H1 (cell line): Measurements from ENCODE around the gene RAB11B. TPM values are rescaled to one million over a fixed set of nuclear protein-coding genes. Genes with fewer than 3 reads are reported as not detected.

Source experiments
- CTCF ChIA-PET: fragments of 300-600 bp; sonication (Branson Sonifier 250); formaldehyde crosslinking; loops from one replicate; lab custom pipeline; 2021; ENCODE audit not compliant: partially characterized antibody; lab: Charles Lee
- POLR2A ChIA-PET: fragments of 300-600 bp; sonication (Branson Sonifier 250); formaldehyde crosslinking; loops from one replicate; lab custom pipeline; 2021; ENCODE audit warnings: inconsistent platforms; ENCODE audit not compliant: partially characterized antibody; lab: Charles Lee
- DNase-seq, 2 experiments: peaks; one replicate each; pipeline versions ENCODE4 v3.0.0 to v3.0.0-alpha.2; 2010 to 2022; ENCODE audit warnings: low spot score in 2 of 2, low read depth in 1 of 2, mixed read lengths in 1 of 2
- FAIRE-seq: peaks from 2 replicates; lab custom pipeline; 2011; peaks lifted over from hg19 to GRCh38; lab: Jason Lieb, UNC
- H2AFZ ChIP-seq: 2 replicates; pipeline ENCODE4 v1.8.1; 2012; ENCODE audit warnings: low read length, inconsistent platforms
- H2AK5ac ChIP-seq: 2 replicates; pipeline ENCODE4 v1.6.1; 2013; ENCODE audit warnings: low read depth, low read length
- H2BK120ac ChIP-seq: replicated peaks from 2 replicates; pipeline ENCODE3; 2013; ENCODE audit warnings: low read depth, low read length, inconsistent platforms
- H2BK12ac ChIP-seq: 2 replicates; pipeline ENCODE4 v1.6.1; 2013; ENCODE audit warnings: low read depth, low read length
- H2BK15ac ChIP-seq: 2 replicates; pipeline ENCODE4 v1.6.1; 2013; ENCODE audit warnings: low read length
- H2BK20ac ChIP-seq: 2 replicates; pipeline ENCODE4 v1.6.1; 2013; ENCODE audit warnings: low read length
- H2BK5ac ChIP-seq: 2 replicates; pipeline ENCODE4 v1.6.1; 2013; ENCODE audit warnings: low read depth, low read length
- H3K14ac ChIP-seq: 2 replicates; pipeline ENCODE4 v1.6.1; 2013; ENCODE audit warnings: inconsistent platforms; ENCODE audit not compliant: insufficient read length
- H3K18ac ChIP-seq: 2 replicates; pipeline ENCODE4 v1.6.1; 2013; ENCODE audit warnings: low read length; ENCODE audit errors: extremely low read depth
- H3K23ac ChIP-seq: 2 replicates; pipeline ENCODE4 v1.6.1; 2013; ENCODE audit warnings: inconsistent platforms; ENCODE audit not compliant: insufficient read length
- H3K23me2 ChIP-seq: 2 replicates; pipeline ENCODE4 v1.6.1; 2013; ENCODE audit warnings: low read depth, low read length
- H3K27ac ChIP-seq: 2 replicates; pipeline ENCODE4 v1.6.1; 2011; ENCODE audit warnings: low read depth, low read length, inconsistent platforms
- H3K27me3 ChIP-seq, 4 experiments: replicated peaks in 1 of 4; 1 replicate in 1 of 4; 2 replicates in 3 of 4; pipeline versions ENCODE4 v1.6.1 to v1.8.1; 2011 to 2013; ENCODE audit warnings: low read length in 3 of 4, mild to moderate bottlenecking in 3 of 4, inconsistent platforms in 2 of 4, mixed read lengths in 2 of 4, moderate library complexity in 1 of 4; ENCODE audit not compliant: control insufficient read depth in 3 of 4, insufficient read depth in 3 of 4; ENCODE audit errors: extremely low read depth in 1 of 4
- H3K36me3 ChIP-seq, 4 experiments: 2 replicates each; pipeline versions ENCODE4 v1.6.1 to v1.8.1; 2011 to 2013; ENCODE audit warnings: mild to moderate bottlenecking in 4 of 4, low read length in 3 of 4, moderate library complexity in 2 of 4, control low read depth in 1 of 4, inconsistent platforms in 1 of 4; ENCODE audit not compliant: insufficient read depth in 4 of 4, control insufficient read depth in 2 of 4
- H3K4ac ChIP-seq: replicated peaks from 2 replicates; pipeline ENCODE3; 2013; ENCODE audit warnings: low read length, low read depth, mixed read lengths, inconsistent platforms; ENCODE audit not compliant: insufficient read length
- H3K4me1 ChIP-seq, 4 experiments: replicated peaks in 1 of 4; 1 replicate in 1 of 4; 2 replicates in 3 of 4; pipeline versions ENCODE4 v1.6.1 to v1.8.1; 2011 to 2013; ENCODE audit warnings: low read length in 3 of 4, inconsistent platforms in 2 of 4, mixed read lengths in 1 of 4; ENCODE audit not compliant: insufficient read depth in 4 of 4, control insufficient read depth in 3 of 4
- H3K4me2 ChIP-seq, 2 experiments: 2 replicates each; pipeline versions ENCODE4 v1.6.1 to v1.8.1; 2011 to 2013; ENCODE audit warnings: low read depth in 2 of 2, low read length in 2 of 2, control low read depth in 1 of 2, inconsistent platforms in 1 of 2, mild to moderate bottlenecking in 1 of 2; ENCODE audit not compliant: insufficient read depth in 1 of 2
- H3K4me3 ChIP-seq, 4 experiments: fragments of 200-600, 300-600 bp in 1 of 4; sonication (generic), shearing (Covaris generic), sonication (Bioruptor Twin) in 1 of 4; 2 replicates each; pipeline versions ENCODE4 v1.5.1 to v1.8.1; 2011 to 2016; ENCODE audit warnings: low read length in 4 of 4, low read depth in 3 of 4, control low read depth in 2 of 4, inconsistent platforms in 2 of 4, mild to moderate bottlenecking in 2 of 4, mixed read lengths in 1 of 4, moderate library complexity in 1 of 4; ENCODE audit not compliant: insufficient read depth in 2 of 4; ENCODE audit errors: extremely low read depth in 1 of 4
- H3K56ac ChIP-seq: replicated peaks from 2 replicates; pipeline ENCODE3; 2013; ENCODE audit warnings: low read depth, mild to moderate bottlenecking, mixed read lengths, low read length, inconsistent platforms; ENCODE audit not compliant: insufficient read length
- H3K79me1 ChIP-seq: 2 replicates; pipeline ENCODE4 v1.6.1; 2013; ENCODE audit warnings: low read depth, low read length, control low read depth
- H3K79me2 ChIP-seq, 2 experiments: 2 replicates each; pipeline versions ENCODE4 v1.6.1 to v1.8.1; 2012 to 2013; ENCODE audit warnings: low read length in 2 of 2, mild to moderate bottlenecking in 2 of 2, inconsistent platforms in 1 of 2; ENCODE audit not compliant: insufficient read depth in 2 of 2, control insufficient read depth in 1 of 2
- H3K9ac ChIP-seq, 4 experiments: replicated peaks in 1 of 4; 1 replicate in 1 of 4; 2 replicates in 3 of 4; pipeline versions ENCODE4 v1.6.1 to v1.8.1; 2011 to 2013; ENCODE audit warnings: low read depth in 3 of 4, low read length in 3 of 4, control low read depth in 2 of 4, mild to moderate bottlenecking in 2 of 4, moderate library complexity in 2 of 4, inconsistent platforms in 1 of 4; ENCODE audit errors: extremely low read depth in 1 of 4
- H3K9me3 ChIP-seq, 2 experiments: 2 replicates each; pipeline versions ENCODE4 v1.6.1 to v1.8.1; 2012 to 2013; ENCODE audit warnings: mild to moderate bottlenecking in 2 of 2, moderate library complexity in 2 of 2, control low read depth in 1 of 2, inconsistent platforms in 1 of 2, low read depth in 1 of 2, low read length in 1 of 2, mixed read lengths in 1 of 2; ENCODE audit not compliant: insufficient read depth in 2 of 2
- H4K20me1 ChIP-seq, 2 experiments: replicated peaks in 1 of 2; 2 replicates each; pipeline versions ENCODE3 to v1.8.1; 2011 to 2013; ENCODE audit warnings: inconsistent platforms in 2 of 2, low read length in 2 of 2, mild to moderate bottlenecking in 1 of 2; ENCODE audit not compliant: insufficient read depth in 2 of 2, control insufficient read depth in 1 of 2
- H4K5ac ChIP-seq: 2 replicates; pipeline ENCODE4 v1.6.1; 2013; ENCODE audit warnings: low read length, low read depth, mixed read lengths, inconsistent platforms; ENCODE audit not compliant: insufficient read length
- H4K8ac ChIP-seq: 2 replicates; pipeline ENCODE4 v1.8.0; 2013; ENCODE audit warnings: mild to moderate bottlenecking, moderate library complexity, low read length, inconsistent platforms; ENCODE audit not compliant: insufficient read depth; ENCODE audit errors: extremely low read depth
- H4K91ac ChIP-seq: replicated peaks from 2 replicates; pipeline ENCODE3; 2013; ENCODE audit warnings: low read length, mixed read lengths, inconsistent platforms; ENCODE audit not compliant: insufficient read length
- BCL11A ChIP-seq, 2 experiments: IDR thresholded peaks; one replicate each; pipeline ENCODE4 v1.6.1; 2011; ENCODE audit warnings: low read depth in 2 of 2, low read length in 2 of 2, mild to moderate bottlenecking in 2 of 2
- CREB1 ChIP-seq: IDR thresholded peaks from 2 replicates; pipeline ENCODE4 v1.6.1; 2012; ENCODE audit warnings: inconsistent platforms
- KDM1A ChIP-seq: fragments of 200-600, 300-600 bp; sonication (generic); IDR thresholded peaks from 2 replicates; pipeline ENCODE4 v1.7.1; 2016; ENCODE audit warnings: mild to moderate bottlenecking, low read length, borderline replicate concordance
- PHF8 ChIP-seq: fragments of 200-600 bp; sonication (generic); conservative IDR thresholded peaks from 2 replicates; pipeline ENCODE4 v1.7.1; 2012; ENCODE audit warnings: low read depth, mild to moderate bottlenecking, inconsistent platforms, low read length, moderate library complexity
- RAD21 ChIP-seq, 2 experiments: IDR thresholded peaks in 1 of 2; conservative IDR thresholded peaks in 1 of 2; 2 replicates each; pipeline ENCODE4 v1.6.1; 2011; ENCODE audit warnings: low read depth in 2 of 2, low read length in 2 of 2, improper control_type of control experiment in 1 of 2, inconsistent platforms in 1 of 2, mild to moderate bottlenecking in 1 of 2, moderate library complexity in 1 of 2
- RFX5 ChIP-seq: IDR thresholded peaks from 2 replicates; pipeline ENCODE4 v1.6.1; 2011; ENCODE audit warnings: low read depth, low read length, improper control_type of control experiment, borderline replicate concordance
- SRF ChIP-seq: IDR thresholded peaks from 2 replicates; pipeline ENCODE4 v1.6.1; 2011; ENCODE audit warnings: mild to moderate bottlenecking, low read depth, low read length, moderate library complexity
- ZNF274 ChIP-seq: IDR thresholded peaks from 2 replicates; pipeline ENCODE4 v1.7.0; 2012; ENCODE audit warnings: low read length, borderline replicate concordance; ENCODE audit errors: extremely low read depth
- WGBS, 2 experiments: shearing (Covaris generic) in 1 of 2; methylation state at CpG; one replicate each; pipeline versions ENCODE4 v1.1.6 to v1.1.7; 2013 to 2015; ENCODE audit warnings: low lambda C conversion rate in 2 of 2, mixed read lengths in 2 of 2, inconsistent platforms in 1 of 2, low coverage in 1 of 2, missing lambda C conversion rate in 1 of 2; ENCODE audit not compliant: insufficient replicate concordance in 2 of 2, insufficient coverage in 1 of 2, insufficient read length in 1 of 2; ENCODE audit errors: extremely low coverage in 1 of 2, missing lambda C conversion rate in 1 of 2; 5-methylcytosine and 5-hydroxymethylcytosine counted together
- polyA plus RNA-seq, 7 experiments: library from polyadenylated mRNA; depleted of rRNA in 3 of 7; stranded (reverse) in 5 of 7; unstranded in 2 of 7; fragments of >200 nt in 5 of 7; fragments of 200-250 nt in 2 of 7; gene quantifications; 1 replicate in 5 of 7; 2 replicates in 1 of 7; 4 replicates in 1 of 7; pipeline versions ENCODE4 v1.2.1 to v1.2.3, GENCODE V29; 2011 to 2013; ENCODE audit warnings: missing spikeins in 2 of 7, mixed read lengths in 2 of 7
- total RNA-seq: library from RNA; stranded (reverse); fragmentation: NEBNext Ultra II Directional; extraction: Animal tissue kit (Norgen Biotek cat#: 25700); gene quantifications from 2 replicates; pipeline ENCODE4 v1.2.1, GENCODE V29; 2021
- TF ChIP-seq, protein P1 (sequence below), 3 experiments: IDR thresholded peaks; 1 replicate in 2 of 3; 2 replicates in 1 of 3; pipeline versions ENCODE4 v1.5.1 to v1.6.1; 2011; ENCODE audit warnings: low read length in 3 of 3, mild to moderate bottlenecking in 3 of 3, inconsistent platforms in 2 of 3, low read depth in 1 of 3, moderate library complexity in 1 of 3; ENCODE audit not compliant: insufficient read depth in 1 of 3; ENCODE audit errors: control extremely low read depth in 1 of 3

RAB11B gene
- total and polyA plus RNA-seq, 2 of the 8 experiments (the other 6 are each of a cell fraction or from before 2014, with no cell fraction given) = 50.2 to 85.8 TPM

DNA sequence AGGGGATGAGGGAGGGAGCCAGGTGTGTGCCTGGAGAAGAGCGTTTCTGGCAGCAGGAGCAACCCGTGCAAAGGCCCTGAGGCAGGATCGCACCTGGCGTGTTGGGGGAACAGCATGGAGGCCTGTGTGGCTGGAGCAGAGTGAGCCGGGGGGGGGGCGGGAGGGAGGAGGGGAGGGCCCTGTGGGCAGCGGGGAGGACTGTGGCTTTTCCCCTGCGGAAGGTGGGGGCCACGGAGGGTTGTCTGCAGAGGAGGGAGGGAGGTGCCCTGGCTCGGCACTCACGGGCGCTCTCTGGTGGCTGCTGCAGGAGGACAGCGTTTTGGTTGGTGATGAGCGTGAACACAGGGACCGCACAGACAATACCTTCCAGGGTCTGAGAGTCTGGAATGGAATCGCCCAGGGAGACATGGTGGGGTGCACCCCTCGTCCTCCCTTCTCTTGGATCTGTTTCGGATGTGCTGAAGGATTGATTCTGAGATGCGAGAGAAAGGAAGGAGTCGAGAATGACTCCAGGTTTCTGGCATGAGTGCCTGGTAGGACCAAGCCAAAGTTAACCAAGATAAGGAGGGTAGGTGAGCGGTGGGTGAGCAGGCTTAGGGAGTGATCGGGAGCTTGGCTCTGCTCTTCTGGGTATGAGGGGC, 6.5 kb downstream of the RAB11B start:
- no peak overlapping the region; the same call in 1 of the 2 replicates for H3K27ac ChIP-seq
- H3K23ac ChIP-seq = no peak overlapping the region
- no peak overlapping the region for H4K5ac ChIP-seq
- no peak overlapping the region for H2BK12ac ChIP-seq
- H3K4ac ChIP-seq = no peak overlapping the region
- no peak overlapping the region for H3K4me3 ChIP-seq
- H3K4me1 ChIP-seq = peaks cover 0 to 1% (median 0%) of the 10 kb centered on the region in 4 experiments; a peak in 3 of 7 replicates
- H2BK120ac ChIP-seq = no peak overlapping the region
- H2BK20ac ChIP-seq = no peak overlapping the region
- no peak overlapping the region for H2AFZ ChIP-seq
- no peaks in the 10 kb centered on the region for H3K27me3 ChIP-seq
- H3K79me2 ChIP-seq = peaks cover 0 to 68% of the 10 kb centered on the region in 2 experiments
- no peak overlapping the region for H2AK5ac ChIP-seq
- no peak overlapping the region for H3K56ac ChIP-seq
- H3K9me3 ChIP-seq = no peaks in the 10 kb centered on the region
- no peaks in the 10 kb centered on the region; a peak in 3 of 8 replicates for H3K36me3 ChIP-seq
- H2BK15ac ChIP-seq = no peak overlapping the region
- ChIA-PET POLR2A (interaction anchor here (1.0 to 1.8 kb wide), 7 partner anchors 31 to 95 kb away, joined by 3 to 6 read pairs (median 3); partner anchors contain the start of gene KANK3), CTCF (interaction anchor here (1.0 to 2.9 kb wide), 8 partner anchors 15 to 119 kb away, joined by 3 to 39 read pairs (median 4); no protein-coding TSS in a partner anchor)
- no peak overlapping the region for H2BK5ac ChIP-seq
- H4K91ac ChIP-seq = no peak overlapping the region
- peak overlapping the region; percentile 83 for H3K18ac ChIP-seq
- no peak overlapping the region for H4K8ac ChIP-seq
- no peaks in the 10 kb centered on the region for H3K23me2 ChIP-seq
- peak in 1 of 2 experiments; percentile 90 for DNase-seq
- no peak overlapping the region for H3K14ac ChIP-seq
- peaks cover 7 to 34% of the 10 kb centered on the region in 2 experiments for H4K20me1 ChIP-seq
- no peak overlapping the region for H3K9ac ChIP-seq
- H3K79me1 ChIP-seq = peaks cover 32% of the 10 kb centered on the region
- WGBS, 2 experiments = 66% methylated on average over 11 of the region's 22 CpGs; no CpG with 5 or more reads in 1 of the 2 experiments
- no peak overlapping the region; a peak in 1 of 4 replicates for H3K4me2 ChIP-seq
- no peak for FAIRE-seq
- no peak for TF ChIP-seq PHF8
- TF ChIP-seq RFX5 = no peak
- 0 out of 2 replicates have a peak, but pooled peaks have one; percentile 25 for TF ChIP-seq CREB1
- no peak for TF ChIP-seq SRF
- TF ChIP-seq BCL11A (IDR thresholded peaks at IDR 0.05; ENCODE audit: low read depth in 2 of 2, low read length in 2 of 2) = no peak
- peak; percentile 44; the same call in 1 of the 2 replicates for TF ChIP-seq KDM1A
- TF ChIP-seq, protein P1, sequence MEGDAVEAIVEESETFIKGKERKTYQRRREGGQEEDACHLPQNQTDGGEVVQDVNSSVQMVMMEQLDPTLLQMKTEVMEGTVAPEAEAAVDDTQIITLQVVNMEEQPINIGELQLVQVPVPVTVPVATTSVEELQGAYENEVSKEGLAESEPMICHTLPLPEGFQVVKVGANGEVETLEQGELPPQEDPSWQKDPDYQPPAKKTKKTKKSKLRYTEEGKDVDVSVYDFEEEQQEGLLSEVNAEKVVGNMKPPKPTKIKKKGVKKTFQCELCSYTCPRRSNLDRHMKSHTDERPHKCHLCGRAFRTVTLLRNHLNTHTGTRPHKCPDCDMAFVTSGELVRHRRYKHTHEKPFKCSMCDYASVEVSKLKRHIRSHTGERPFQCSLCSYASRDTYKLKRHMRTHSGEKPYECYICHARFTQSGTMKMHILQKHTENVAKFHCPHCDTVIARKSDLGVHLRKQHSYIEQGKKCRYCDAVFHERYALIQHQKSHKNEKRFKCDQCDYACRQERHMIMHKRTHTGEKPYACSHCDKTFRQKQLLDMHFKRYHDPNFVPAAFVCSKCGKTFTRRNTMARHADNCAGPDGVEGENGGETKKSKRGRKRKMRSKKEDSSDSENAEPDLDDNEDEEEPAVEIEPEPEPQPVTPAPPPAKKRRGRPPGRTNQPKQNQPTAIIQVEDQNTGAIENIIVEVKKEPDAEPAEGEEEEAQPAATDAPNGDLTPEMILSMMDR (IDR thresholded peaks at IDR 0.05; ENCODE audit: control extremely low read depth in 1 of 3, insufficient read depth in 1 of 3, low read depth in 1 of 3, low read length in 3 of 3) = peak; percentile 85 to 90 (median 87)
- no peak for TF ChIP-seq ZNF274
- peak; percentile 64 to 71 for TF ChIP-seq RAD21 (IDR thresholded peaks at IDR 0.05 in 1 of 2, conservative IDR thresholded peaks at IDR 0.05 in 1 of 2; ENCODE audit: low read depth in 2 of 2, low read length in 2 of 2)
